HepG2 (cell line): ENCODE results near the gene ZNF638. TPM values are rescaled to one million over a fixed set of nuclear protein-coding genes. Genes with fewer than 3 reads are reported as not detected.

Experiments used
- ATAC-seq: fragments of 200-7000 bp; cut with Tn5 transposase; 3 replicates; pipeline ENCODE4 v1.9.1; 2020; ENCODE audit warnings: mild to moderate bottlenecking, moderate library complexity
- BruUV-seq: library from RNA; stranded (reverse); fragments of 400-500 nt; replicated peaks from 2 replicates; lab custom pipeline; 2021; lab: Mats Ljungman, UMichigan
- CTCF ChIA-PET: fragments of 300-600 bp; formaldehyde crosslinking; extraction: SDS; loops from one replicate; lab custom pipeline; 2021; ENCODE audit warnings: low total read pairs, inconsistent platforms, low intra/inter-chr PET ratio; lab: Yijun Ruan, JAX
- POLR2A ChIA-PET: fragments of 350-600 bp; sonication (Branson Sonifier 250); formaldehyde crosslinking; loops from one replicate; lab custom pipeline; 2020; ENCODE audit warnings: antibody characterized with exemption, inconsistent platforms; lab: Yijun Ruan, JAX
- DNase-seq: peaks from one replicate; pipeline ENCODE4 v3.0.0-alpha.2; 2015; ENCODE audit warnings: low spot score
- FAIRE-seq: peaks from 3 replicates; lab custom pipeline; 2011; peaks lifted over from hg19 to GRCh38; lab: Jason Lieb, UNC
- H2AFZ ChIP-seq: one replicate; pipeline ENCODE4 v1.6.1; 2011; ENCODE audit warnings: low read length, inconsistent platforms
- H3K27ac ChIP-seq: fragments of 300-600 bp; 3 replicates; pipeline ENCODE4 v1.8.0; 2011; ENCODE audit warnings: mixed run types, mild to moderate bottlenecking, mixed read lengths, low read length, inconsistent platforms; ENCODE audit not compliant: insufficient read depth; ENCODE audit errors: extremely low read length
- H3K27me3 ChIP-seq, 2 experiments: fragments of 200-600 bp in 1 of 2; 2 replicates in 1 of 2; 3 replicates in 1 of 2; pipeline versions ENCODE4 v1.6.0 to v1.8.0; 2011; ENCODE audit warnings: low read length in 2 of 2, mild to moderate bottlenecking in 2 of 2, moderate library complexity in 2 of 2, inconsistent platforms in 1 of 2; ENCODE audit not compliant: insufficient read depth in 2 of 2, control insufficient read depth in 1 of 2
- H3K36me3 ChIP-seq, 2 experiments: fragments of 200-600 bp in 1 of 2; replicated peaks in 1 of 2; 2 replicates in 1 of 2; 3 replicates in 1 of 2; pipeline versions ENCODE4 v1.5.1 to v1.8.0; 2011; ENCODE audit warnings: low read length in 2 of 2, inconsistent platforms in 1 of 2; ENCODE audit not compliant: insufficient read depth in 2 of 2, control insufficient read depth in 1 of 2
- H3K4me1 ChIP-seq: 2 replicates; pipeline ENCODE4 v1.5.1; 2012; ENCODE audit warnings: low read length, inconsistent platforms; ENCODE audit not compliant: insufficient read depth
- H3K4me2 ChIP-seq: 2 replicates; pipeline ENCODE4 v1.6.0; 2011; ENCODE audit warnings: low read depth, low read length, inconsistent platforms
- H3K4me3 ChIP-seq, 3 experiments: fragments of 200-600 bp in 1 of 3; sonication (generic), shearing (Covaris generic) in 1 of 3; replicated peaks in 1 of 3; 2 replicates each; pipeline ENCODE4 v1.5.1; 2011 to 2016; ENCODE audit warnings: low read length in 3 of 3, inconsistent platforms in 2 of 3, low read depth in 2 of 3, mild to moderate bottlenecking in 2 of 3, control low read depth in 1 of 3, mixed read lengths in 1 of 3; ENCODE audit not compliant: insufficient read depth in 1 of 3
- H3K79me2 ChIP-seq: one replicate; pipeline ENCODE4 v1.6.1; 2011; ENCODE audit warnings: low read length, inconsistent platforms; ENCODE audit not compliant: insufficient read depth
- H3K9ac ChIP-seq: 2 replicates; pipeline ENCODE4 v1.6.0; 2011; ENCODE audit warnings: mild to moderate bottlenecking, low read depth, low read length, inconsistent platforms; ENCODE audit not compliant: insufficient read depth
- H3K9me3 ChIP-seq: 2 replicates; pipeline ENCODE4 v1.5.1; 2012; ENCODE audit warnings: mild to moderate bottlenecking, low read length
- H4K20me1 ChIP-seq: 2 replicates; pipeline ENCODE4 v1.6.0; 2011; ENCODE audit warnings: inconsistent platforms, mild to moderate bottlenecking, low read length, moderate library complexity; ENCODE audit not compliant: insufficient read depth
- CREM ChIP-seq, 2 experiments: sonication (generic) in 1 of 2; formaldehyde crosslinking in 1 of 2; IDR thresholded peaks; 2 replicates each; pipeline versions ENCODE4 v1.4.0 to v1.6.1; 2016 to 2020; ENCODE audit warnings: antibody characterized with exemption in 1 of 2, mild to moderate bottlenecking in 1 of 2, missing genetic modification reagents in 1 of 2
- HNF4A ChIP-seq: sonication (generic); formaldehyde crosslinking; IDR thresholded peaks from 2 replicates; pipeline ENCODE4 v1.4.0; 2020; ENCODE audit warnings: missing genetic modification reagents
- MAFF ChIP-seq: IDR thresholded peaks from 2 replicates; pipeline ENCODE4 v1.6.1; 2011; ENCODE audit warnings: low read depth, low read length, improper control_type of control experiment
- MAFK ChIP-seq, 2 experiments: IDR thresholded peaks in 1 of 2; conservative IDR thresholded peaks in 1 of 2; 2 replicates each; pipeline ENCODE4 v1.6.1; 2011; ENCODE audit warnings: improper control_type of control experiment in 2 of 2, low read length in 2 of 2
- NFRKB ChIP-seq: fragments of 450-650 bp; IDR thresholded peaks from 2 replicates; pipeline ENCODE4 v1.6.1; 2017
- PRDM15 ChIP-seq: sonication (generic); formaldehyde crosslinking; IDR thresholded peaks from 2 replicates; pipeline ENCODE4 v1.4.0; 2020; ENCODE audit warnings: missing genetic modification reagents
- PRPF4 ChIP-seq: fragments of 200-400 bp; formaldehyde crosslinking; IDR thresholded peaks from 2 replicates; pipeline ENCODE4 v1.6.1; 2016; ENCODE audit warnings: low read length, low read depth; ENCODE audit not compliant: poor library complexity, severe bottlenecking
- ZBTB25 ChIP-seq: IDR thresholded peaks from 2 replicates; pipeline ENCODE4 v1.6.1; 2018; ENCODE audit warnings: missing genetic modification reagents
- ZBTB42 ChIP-seq: sonication (generic); formaldehyde crosslinking; IDR thresholded peaks from 2 replicates; pipeline ENCODE4 v1.5.0; 2020; ENCODE audit warnings: mild to moderate bottlenecking, missing genetic modification reagents
- ZNF367 ChIP-seq: sonication (generic); formaldehyde crosslinking; IDR thresholded peaks from 2 replicates; pipeline ENCODE4 v1.4.0; 2020; ENCODE audit warnings: missing genetic modification reagents, borderline replicate concordance
- ZNF589 ChIP-seq: sonication (generic); formaldehyde crosslinking; conservative IDR thresholded peaks from 2 replicates; pipeline ENCODE4 v1.8.0; 2022; ENCODE audit warnings: mild to moderate bottlenecking, moderate library complexity, missing genetic modification reagents
- WGBS: methylation state at CpG from one replicate; pipeline ENCODE4 v1.1.6; 2017; ENCODE audit warnings: low lambda C conversion rate; 5-methylcytosine and 5-hydroxymethylcytosine counted together
- in situ Hi-C: cut with HindIII; loops from 2 replicates; pipeline ENCODE4 v1.10.0; 2017; ENCODE audit warnings: low pct_unique_long_range_greater_than_20kb; ENCODE audit not compliant: extremely low pct_ligation_motif_present
- intact Hi-C: fragments of 100-400 bp; cut with micrococcal nuclease; formaldehyde crosslinking; loops from one replicate; pipeline ENCODE4 v1.10.0; 2022; ENCODE audit not compliant: unreplicated experiment
- polyA plus RNA-seq, 8 experiments: library from polyadenylated mRNA; depleted of rRNA in 3 of 8; stranded (reverse) in 7 of 8; unstranded in 1 of 8; fragments of >200 nt; fragmentation: Illumina TruSeq in 4 of 8; extraction: Trizol in 4 of 8; gene quantifications; 2 replicates each; pipeline versions ENCODE4 v1.2.1 to v1.2.3, GENCODE V29; 2011 to 2016; ENCODE audit warnings: low read depth in 4 of 8, missing spikeins in 1 of 8, mixed read lengths in 1 of 8; ENCODE audit not compliant: insufficient read depth in 1 of 8
- total RNA-seq, 5 experiments: library from RNA; depleted of rRNA; stranded (reverse); fragments of >200 nt; fragmentation: Illumina TruSeq; extraction: Trizol; gene quantifications; 2 replicates each; pipeline ENCODE4 v1.2.3, GENCODE V29; 2016; ENCODE audit warnings: low read depth in 1 of 5

Gene ZNF638
- total and polyA plus RNA-seq, 2 of the 13 experiments (the other 11 are each of a cell fraction or from before 2014, with no cell fraction given), result 92.7 to 144 TPM

GRCh38 chr2:71370015-71370414 is 38.4 kb downstream of the ZNF638 start:
- Histone ChIP-seq H3K27ac (no peak overlapping the region), H2AFZ (no peak overlapping the region), H4K20me1 (no peaks in the 10 kb centered on the region; the same call in 1 of the 2 replicates), H3K9ac (no peak overlapping the region), H3K4me1 (no peaks in the 10 kb centered on the region), H3K4me2 (no peak overlapping the region), H3K36me3 (peaks cover 21 to 84% of the 10 kb centered on the region in 2 experiments), H3K9me3 (no peaks in the 10 kb centered on the region), H3K27me3 (no peaks in the 10 kb centered on the region), H3K4me3 (no peak overlapping the region), H3K79me2 (no peaks in the 10 kb centered on the region)
- no peak for TF ChIP-seq HNF4A (CRISPR knock-in tag)
- peak in 1 of 2 experiments; percentile 54; a peak in 3 of 4 replicates for TF ChIP-seq MAFK (conservative IDR thresholded peaks at IDR 0.05 in 1 of 2, IDR thresholded peaks at IDR 0.05 in 1 of 2; ENCODE audit: low read length in 2 of 2)
- peak; percentile 51 for TF ChIP-seq MAFF
- in situ Hi-C loops (no loop called here), intact Hi-C loops (no loop called here)
- FAIRE-seq, result no peak
- no peak for ATAC-seq
- ChIA-PET POLR2A (no interaction called here), CTCF (no interaction called here)
- 96% methylated on average over 2 of the region's 2 CpGs for WGBS
- no peak for DNase-seq
- no TSS peak for BruUV-seq

DNA sequence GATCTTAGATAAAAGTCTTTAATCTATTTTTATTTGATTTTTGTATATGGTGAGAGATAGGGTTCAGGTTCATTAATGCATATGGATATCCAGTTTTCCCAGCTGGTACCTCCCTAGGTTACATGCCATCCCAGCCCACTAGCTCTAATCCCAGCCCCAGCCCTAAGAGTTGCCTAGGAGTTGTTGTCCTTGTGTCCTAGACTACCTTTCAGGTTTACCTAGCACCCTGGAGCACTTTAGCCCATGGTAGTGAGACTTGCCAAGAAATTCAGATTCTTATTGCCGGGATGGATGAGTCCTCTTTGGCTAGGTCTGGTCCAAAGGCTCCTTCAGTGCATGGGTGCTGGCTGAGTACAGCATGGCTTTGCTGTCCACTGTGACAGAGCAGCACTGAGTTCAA is 40.5 kb downstream of the ZNF638 start:
- Histone ChIP-seq H3K4me2 (no peak overlapping the region), H3K9me3 (no peaks in the 10 kb centered on the region), H3K79me2 (no peaks in the 10 kb centered on the region), H3K27ac (no peak overlapping the region), H3K4me3 (no peak overlapping the region), H3K36me3 (peaks cover 15 to 86% of the 10 kb centered on the region in 2 experiments), H4K20me1 (peaks cover 3% of the 10 kb centered on the region; the same call in 1 of the 2 replicates), H3K9ac (no peak overlapping the region), H3K4me1 (no peaks in the 10 kb centered on the region), H2AFZ (no peak overlapping the region), H3K27me3 (no peaks in the 10 kb centered on the region)
- in situ Hi-C loops, result no loop called here
- FAIRE-seq, result no peak
- no peak for DNase-seq
- POLR2A ChIA-PET, result no interaction called here
- no TSS peak for BruUV-seq
- WGBS, result 80% methylated on average over 1 of the region's 1 CpG
- CTCF ChIA-PET, result no interaction called here
- no peak for TF ChIP-seq ZNF589 (CRISPR knock-in tag)
- TF ChIP-seq NFRKB, result no peak
- TF ChIP-seq CREM (IDR thresholded peaks at IDR 0.05), result no peak
- no peak for TF ChIP-seq CREM (CRISPR knock-in tag; IDR thresholded peaks at IDR 0.05)
- TF ChIP-seq PRPF4, result no peak
- TF ChIP-seq PRDM15 (CRISPR knock-in tag), result no peak
- TF ChIP-seq ZNF367, result no peak
- no peak for TF ChIP-seq ZBTB42 (CRISPR knock-in tag)
- TF ChIP-seq ZBTB25, result no peak
- ATAC-seq, result peak; percentile 39
- intact Hi-C loops, result no loop called here
